Measurements from ENCODE around the gene ZNF500. TPM values are rescaled to one million over a fixed set of nuclear protein-coding genes. Genes with fewer than 3 reads are reported as not detected.

Gene ZNF500
- total RNA-seq, 1 experiment from 2014 or later = 18.3 TPM

- no peak overlapping the region; the same call in 1 of the 2 replicates for H3K14ac ChIP-seq (ENCODE audit: insufficient read depth, low read length)
- Mint-ChIP-seq H3K4me1 (peaks cover 4 to 7% of the 10 kb centered on the region in 2 experiments; a peak in 3 of 4 replicates), H3K9me3 (no peaks in the 10 kb centered on the region), H3K27ac (no peak overlapping the region), H3K36me3 (ENCODE audit: insufficient read depth in 1 of 3, low read depth in 3 of 3) (peaks cover 3 to 24% (median 12%) of the 10 kb centered on the region in 3 experiments), H3K27me3 (ENCODE audit: low read depth) (no peaks in the 10 kb centered on the region; the same call in none of the 2 replicates), H3K4me3 (no peak overlapping the region)
- H3K79me1 ChIP-seq (ENCODE audit: insufficient read depth, low read depth, low read length, poor library complexity, severe bottlenecking) = no peaks in the 10 kb centered on the region
- H4K91ac ChIP-seq (ENCODE audit: insufficient read length, low read depth, low read length) = no peak overlapping the region
- no peaks in the 10 kb centered on the region for H3K27me3 ChIP-seq (ENCODE audit: insufficient read depth, low read length)
- H3K56ac ChIP-seq (ENCODE audit: insufficient read length, low read depth, low read length) = no peak overlapping the region
- no peak overlapping the region for H2BK15ac ChIP-seq (ENCODE audit: low read depth, low read length)
- H4K20me1 ChIP-seq (ENCODE audit: control insufficient read depth, insufficient read depth, insufficient read length) = no peaks in the 10 kb centered on the region
- no peak overlapping the region for H3K4ac ChIP-seq (ENCODE audit: low read depth, low read length)
- no peak for DNase-seq
- H3K18ac ChIP-seq (ENCODE audit: insufficient read length, low read depth, low read length) = no peak overlapping the region
- no peak overlapping the region for H3T11ph ChIP-seq (ENCODE audit: low read length)
- no peak overlapping the region for H4K5ac ChIP-seq (ENCODE audit: insufficient read length, low read depth, low read length)
- no peak overlapping the region for H2AK5ac ChIP-seq (ENCODE audit: insufficient read length, low read length)
- no peak for TF ChIP-seq CTCF (conservative IDR thresholded peaks at IDR 0.05)
- no peak overlapping the region for H2BK20ac ChIP-seq (ENCODE audit: low read depth, low read length, poor library complexity, severe bottlenecking)
- H3K9me3 ChIP-seq (ENCODE audit: control insufficient read depth, low read depth, low read length) = no peaks in the 10 kb centered on the region
- no CpG with 5 or more reads among the region's 30 CpGs for WGBS (ENCODE audit: extremely low coverage, insufficient read length, low lambda C conversion rate)
- H3K4me1 ChIP-seq (ENCODE audit: insufficient read depth, low read length) = no peaks in the 10 kb centered on the region
- no peak overlapping the region for H2BK120ac ChIP-seq (ENCODE audit: low read depth, low read length, poor library complexity, severe bottlenecking)
- H3K27ac ChIP-seq (ENCODE audit: insufficient read length, low read depth, low read length) = no peak overlapping the region
- no peak overlapping the region for H3K4me2 ChIP-seq (ENCODE audit: insufficient read depth, insufficient read length, low read length)
- H3K23ac ChIP-seq (ENCODE audit: insufficient read length, low read depth, low read length) = no peak overlapping the region
- no peak overlapping the region for H2BK12ac ChIP-seq (ENCODE audit: insufficient read length, low read depth, low read length)
- no peak overlapping the region for H3K9ac ChIP-seq (ENCODE audit: extremely low read depth, insufficient read length, low read length)
- no peak overlapping the region for H4K8ac ChIP-seq (replicated peaks; ENCODE audit: insufficient read length, low read depth, low read length)
- H2BK5ac ChIP-seq (ENCODE audit: insufficient read length, low read length) = no peak overlapping the region
- H2AFZ ChIP-seq (ENCODE audit: low read length) = no peak overlapping the region
- no peaks in the 10 kb centered on the region for H3K23me2 ChIP-seq (ENCODE audit: insufficient read length, low read depth, low read length, poor library complexity, severe bottlenecking)
- no peaks in the 10 kb centered on the region for H3K79me2 ChIP-seq (ENCODE audit: insufficient read depth, low read length)
These were observed 29.0 kb upstream of the ZNF500 start for GRCh38 chr16:4795828-4796572.

Data from H9 (cell line).